ENCODE measurements around the gene EPHB2. TPM values are rescaled to one million over a fixed set of nuclear protein-coding genes. Genes with fewer than 3 reads are reported as not detected.

The EPHB2 gene
- total RNA-seq, 2 donors from 2014 or later, result not detected

- no peak overlapping the region for H3K4me3 Mint-ChIP-seq
- H3K27ac Mint-ChIP-seq, result no peak overlapping the region
- H3K4me1 Mint-ChIP-seq (ENCODE audit: low read depth in 2 of 2), result no peaks in the 10 kb centered on the region
- H3K9me3 Mint-ChIP-seq, result no peaks in the 10 kb centered on the region
- no peak for DNase-seq (ENCODE audit: low spot score)
- no peak for ATAC-seq
- no peaks in the 10 kb centered on the region for H3K36me3 Mint-ChIP-seq
- peaks cover 0 to 2% of the 10 kb centered on the region in 2 donors for H3K27me3 Mint-ChIP-seq
Observed at GRCh38 chr1:22803833-22804232, 93.2 kb downstream of the EPHB2 start.

GRCh38 chr1:22804406-22804805, 93.8 kb downstream of the EPHB2 start:
- DNase-seq (ENCODE audit: low spot score) (no peak), ATAC-seq (no peak)
- H3K4me1 Mint-ChIP-seq (ENCODE audit: low read depth in 2 of 2), result no peaks in the 10 kb centered on the region
- H3K9me3 Mint-ChIP-seq, result no peaks in the 10 kb centered on the region
- no peaks in the 10 kb centered on the region for H3K36me3 Mint-ChIP-seq
- no peak overlapping the region for H3K27ac Mint-ChIP-seq
- H3K27me3 Mint-ChIP-seq, result peaks cover 0 to 2% of the 10 kb centered on the region in 2 donors
- no peak overlapping the region for H3K4me3 Mint-ChIP-seq

- ATAC-seq (no peak), DNase-seq (ENCODE audit: low spot score) (no peak)
- Mint-ChIP-seq H3K27ac (no peak overlapping the region), H3K4me3 (no peak overlapping the region), H3K4me1 (ENCODE audit: low read depth in 2 of 2) (no peaks in the 10 kb centered on the region), H3K9me3 (no peaks in the 10 kb centered on the region), H3K27me3 (peaks cover 0 to 2% of the 10 kb centered on the region in 2 donors), H3K36me3 (no peaks in the 10 kb centered on the region)
Observed at GRCh38 chr1:22804969-22805671, 94.5 kb downstream of the EPHB2 start.

- H3K27me3 Mint-ChIP-seq, result peaks cover 0 to 2% of the 10 kb centered on the region in 2 donors
- DNase-seq (ENCODE audit: low spot score), result no peak
- H3K4me1 Mint-ChIP-seq (ENCODE audit: low read depth in 2 of 2), result no peaks in the 10 kb centered on the region
- H3K36me3 Mint-ChIP-seq, result no peaks in the 10 kb centered on the region
- no peak overlapping the region for H3K4me3 Mint-ChIP-seq
- no peak for ATAC-seq
- no peak overlapping the region for H3K27ac Mint-ChIP-seq
- H3K9me3 Mint-ChIP-seq, result no peaks in the 10 kb centered on the region
Observed at GRCh38 chr1:22805672-22806038, 95.0 kb downstream of the EPHB2 start.

- Mint-ChIP-seq H3K4me3 (no peak overlapping the region), H3K9me3 (no peaks in the 10 kb centered on the region), H3K4me1 (ENCODE audit: low read depth in 2 of 2) (no peaks in the 10 kb centered on the region), H3K27me3 (peaks cover 0 to 2% of the 10 kb centered on the region in 2 donors), H3K36me3 (no peaks in the 10 kb centered on the region), H3K27ac (no peak overlapping the region)
- DNase-seq (ENCODE audit: low spot score) (no peak), ATAC-seq (no peak)
Observed at GRCh38 chr1:22806584-22806983, 95.9 kb downstream of the EPHB2 start.

GRCh38 chr1:22807340-22807739, 96.7 kb downstream of the EPHB2 start:
- H3K4me1 Mint-ChIP-seq (ENCODE audit: low read depth in 2 of 2), result no peaks in the 10 kb centered on the region
- no peaks in the 10 kb centered on the region for H3K9me3 Mint-ChIP-seq
- ATAC-seq (no peak), DNase-seq (ENCODE audit: low spot score) (no peak)
- no peak overlapping the region for H3K4me3 Mint-ChIP-seq
- H3K36me3 Mint-ChIP-seq, result no peaks in the 10 kb centered on the region
- H3K27ac Mint-ChIP-seq, result no peak overlapping the region
- H3K27me3 Mint-ChIP-seq, result peaks cover 0 to 2% of the 10 kb centered on the region in 2 donors

GRCh38 chr1:22808186-22808675, 97.6 kb downstream of the EPHB2 start:
- DNase-seq (ENCODE audit: low spot score), result no peak
- no peak overlapping the region for H3K4me3 Mint-ChIP-seq
- no peaks in the 10 kb centered on the region for H3K4me1 Mint-ChIP-seq (ENCODE audit: low read depth in 2 of 2)
- no peaks in the 10 kb centered on the region for H3K36me3 Mint-ChIP-seq
- H3K9me3 Mint-ChIP-seq, result no peaks in the 10 kb centered on the region
- no peak overlapping the region for H3K27ac Mint-ChIP-seq
- ATAC-seq, result no peak
- H3K27me3 Mint-ChIP-seq, result no peaks in the 10 kb centered on the region

GRCh38 chr1:22808676-22809483, 98.2 kb downstream of the EPHB2 start:
- no peak for ATAC-seq
- Mint-ChIP-seq H3K9me3 (no peaks in the 10 kb centered on the region), H3K36me3 (no peaks in the 10 kb centered on the region), H3K4me3 (no peak overlapping the region), H3K27me3 (no peaks in the 10 kb centered on the region), H3K4me1 (ENCODE audit: low read depth in 2 of 2) (no peaks in the 10 kb centered on the region), H3K27ac (no peak overlapping the region)
- no peak for DNase-seq (ENCODE audit: low spot score)

GRCh38 chr1:22809783-22810182, 99.1 kb downstream of the EPHB2 start:
- no peaks in the 10 kb centered on the region for H3K9me3 Mint-ChIP-seq
- no peaks in the 10 kb centered on the region for H3K36me3 Mint-ChIP-seq
- H3K27me3 Mint-ChIP-seq, result no peaks in the 10 kb centered on the region
- no peaks in the 10 kb centered on the region for H3K4me1 Mint-ChIP-seq (ENCODE audit: low read depth in 2 of 2)
- no peak overlapping the region for H3K27ac Mint-ChIP-seq
- no peak for DNase-seq (ENCODE audit: low spot score)
- ATAC-seq, result no peak
- H3K4me3 Mint-ChIP-seq, result no peak overlapping the region

- Mint-ChIP-seq H3K27ac (no peak overlapping the region), H3K4me1 (ENCODE audit: low read depth in 2 of 2) (no peaks in the 10 kb centered on the region), H3K9me3 (no peaks in the 10 kb centered on the region), H3K36me3 (no peaks in the 10 kb centered on the region), H3K27me3 (no peaks in the 10 kb centered on the region), H3K4me3 (no peak overlapping the region)
- ATAC-seq, result no peak
- no peak for DNase-seq (ENCODE audit: low spot score)
Observed at GRCh38 chr1:22810378-22810777, 99.7 kb downstream of the EPHB2 start.

- H3K27ac Mint-ChIP-seq, result no peak overlapping the region
- ATAC-seq (no peak), DNase-seq (ENCODE audit: low spot score) (no peak)
- H3K36me3 Mint-ChIP-seq, result no peaks in the 10 kb centered on the region
- H3K4me3 Mint-ChIP-seq, result no peak overlapping the region
- H3K4me1 Mint-ChIP-seq (ENCODE audit: low read depth in 2 of 2), result no peaks in the 10 kb centered on the region
- H3K9me3 Mint-ChIP-seq, result no peaks in the 10 kb centered on the region
- no peaks in the 10 kb centered on the region for H3K27me3 Mint-ChIP-seq
Observed at GRCh38 chr1:22812092-22812880, 101.6 kb downstream of the EPHB2 start.

- no peaks in the 10 kb centered on the region for H3K36me3 Mint-ChIP-seq
- no peak for ATAC-seq
- DNase-seq (ENCODE audit: low spot score), result no peak
Observed at GRCh38 chr1:22812993-22813790, 102.6 kb downstream of the EPHB2 start.

More at GRCh38 chr1:22812993-22813790, 102.6 kb downstream of the EPHB2 start:
- Mint-ChIP-seq H3K27ac (no peak overlapping the region), H3K4me1 (ENCODE audit: low read depth in 2 of 2) (no peaks in the 10 kb centered on the region), H3K4me3 (no peak overlapping the region), H3K27me3 (no peaks in the 10 kb centered on the region), H3K9me3 (no peaks in the 10 kb centered on the region)
